Caco-2 (cell line): Measurements from ENCODE around the gene TPRG1. TPM values are rescaled to one million over a fixed set of nuclear protein-coding genes. Genes with fewer than 3 reads are reported as not detected.

Experiments used
- BruUV-seq: library from RNA; stranded (reverse); fragments of 400-500 nt; replicated peaks from 2 replicates; lab custom pipeline; 2021; lab: Mats Ljungman, UMichigan
- CTCF ChIA-PET: fragments of 300-600 bp; sonication (Branson Sonifier 250); formaldehyde crosslinking; loops from one replicate; lab custom pipeline; 2022; ENCODE audit warnings: antibody characterized with exemption; lab: Charles Lee
- POLR2A ChIA-PET: fragments of 300-600 bp; sonication (Branson Sonifier 250); formaldehyde crosslinking; loops from one replicate; lab custom pipeline; 2022; ENCODE audit warnings: antibody characterized with exemption; lab: Charles Lee
- DNase-seq, 2 experiments: peaks; one replicate each; pipeline versions ENCODE4 v3.0.0 to v3.0.0-alpha.2; 2020 to 2022
- H3K27me3 ChIP-seq: replicated peaks from 2 replicates; pipeline ENCODE4 v1.6.0; 2011; ENCODE audit warnings: low read length; ENCODE audit not compliant: control insufficient read depth, insufficient read depth
- H3K36me3 ChIP-seq: 2 replicates; pipeline ENCODE4 v1.5.1; 2011; ENCODE audit warnings: low read length; ENCODE audit not compliant: control insufficient read depth, insufficient read depth
- H3K4me1 ChIP-seq: fragments of 250-450 bp; sonication (Bioruptor Pico); 2 replicates; pipeline ENCODE4 v1.5.1; 2020; ENCODE audit warnings: mild to moderate bottlenecking
- H3K4me3 ChIP-seq: 2 replicates; pipeline ENCODE4 v1.5.1; 2011; ENCODE audit warnings: low read depth, mild to moderate bottlenecking, control low read depth, low read length
- H3K9me3 ChIP-seq: fragments of 250-450 bp; sonication (Bioruptor Pico); 2 replicates; pipeline ENCODE4 v1.5.1; 2020; ENCODE audit warnings: mild to moderate bottlenecking, moderate library complexity
- H3K27ac Mint-ChIP-seq: one replicate; pipeline ENCODE4 v1.8.0; 2022; ENCODE audit warnings: mixed read lengths; ENCODE audit not compliant: unreplicated experiment
- H3K27me3 Mint-ChIP-seq: one replicate; pipeline ENCODE4 v1.8.0; 2022; ENCODE audit warnings: mixed read lengths; ENCODE audit not compliant: insufficient read depth, unreplicated experiment
- H3K36me3 Mint-ChIP-seq: one replicate; pipeline ENCODE4 v1.8.0; 2022; ENCODE audit warnings: mild to moderate bottlenecking, mixed read lengths; ENCODE audit not compliant: insufficient read depth, unreplicated experiment
- H3K4me1 Mint-ChIP-seq: one replicate; pipeline ENCODE4 v1.8.0; 2022; ENCODE audit warnings: low read depth, mixed read lengths; ENCODE audit not compliant: unreplicated experiment
- H3K4me3 Mint-ChIP-seq: one replicate; pipeline ENCODE4 v1.8.0; 2022; ENCODE audit warnings: mild to moderate bottlenecking, moderate library complexity, mixed read lengths; ENCODE audit not compliant: unreplicated experiment
- H3K9me3 Mint-ChIP-seq: one replicate; pipeline ENCODE4 v1.8.0; 2022; ENCODE audit warnings: mixed read lengths; ENCODE audit not compliant: unreplicated experiment
- CTCF ChIP-seq, 2 experiments: fragments of 200-600 bp in 1 of 2; IDR thresholded peaks; 1 replicate in 1 of 2; 2 replicates in 1 of 2; pipeline versions ENCODE4 v1.5.1 to v1.8.0; 2011 to 2022; ENCODE audit warnings: antibody characterized with exemption in 1 of 2, control low read depth in 1 of 2, inconsistent platforms in 1 of 2, low read depth in 1 of 2, low read length in 1 of 2, mild to moderate bottlenecking in 1 of 2, moderate library complexity in 1 of 2; ENCODE audit not compliant: insufficient read depth in 1 of 2, severe bottlenecking in 1 of 2, unreplicated experiment in 1 of 2
- intact Hi-C: fragments of 100-400 bp; cut with micrococcal nuclease; formaldehyde crosslinking; loops from one replicate; pipeline ENCODE4 v1.10.0; 2022; ENCODE audit not compliant: unreplicated experiment
- total RNA-seq: library from RNA; stranded (reverse); gene quantifications from 2 replicates; pipeline ENCODE4 v1.2.3, GENCODE V29; 2022

TPRG1 gene
- total RNA-seq, 1 experiment from 2014 or later = 1.5 TPM

GRCh38 chr3:189300345-189300744, 128.6 kb downstream of the TPRG1 start:
- H3K9me3 ChIP-seq = no peaks in the 10 kb centered on the region
- peaks cover 25% of the 10 kb centered on the region for H3K4me1 ChIP-seq
- CTCF ChIA-PET = no interaction called here
- intact Hi-C loops = no loop called here
- no peak for TF ChIP-seq CTCF (IDR thresholded peaks at IDR 0.05; ENCODE audit: insufficient read depth in 1 of 2, low read depth in 1 of 2, low read length in 1 of 2, severe bottlenecking in 1 of 2, unreplicated experiment in 1 of 2)
- Mint-ChIP-seq H3K36me3 (no peaks in the 10 kb centered on the region), H3K9me3 (no peaks in the 10 kb centered on the region), H3K4me3 (no peak overlapping the region), H3K27ac (no peak overlapping the region), H3K27me3 (no peaks in the 10 kb centered on the region), H3K4me1 (peaks cover 25% of the 10 kb centered on the region)
- POLR2A ChIA-PET = no interaction called here
- DNase-seq = no peak
- H3K36me3 ChIP-seq = no peaks in the 10 kb centered on the region
- no peak overlapping the region for H3K4me3 ChIP-seq
- BruUV-seq = no TSS peak
- H3K27me3 ChIP-seq = no peaks in the 10 kb centered on the region

GRCh38 chr3:189301479-189301878, 129.7 kb downstream of the TPRG1 start:
- H3K9me3 ChIP-seq = no peaks in the 10 kb centered on the region
- peaks cover 27% of the 10 kb centered on the region for H3K4me1 Mint-ChIP-seq
- H3K27me3 Mint-ChIP-seq = no peaks in the 10 kb centered on the region
- H3K36me3 Mint-ChIP-seq = no peaks in the 10 kb centered on the region
- H3K4me1 ChIP-seq = peaks cover 29% of the 10 kb centered on the region
- no peaks in the 10 kb centered on the region for H3K36me3 ChIP-seq
- no TSS peak for BruUV-seq
- TF ChIP-seq CTCF (IDR thresholded peaks at IDR 0.05; ENCODE audit: insufficient read depth in 1 of 2, low read depth in 1 of 2, low read length in 1 of 2, severe bottlenecking in 1 of 2, unreplicated experiment in 1 of 2) = no peak
- intact Hi-C loops = no loop called here
- no peaks in the 10 kb centered on the region for H3K9me3 Mint-ChIP-seq
- no peaks in the 10 kb centered on the region for H3K27me3 ChIP-seq
- H3K27ac Mint-ChIP-seq = no peak overlapping the region
- H3K4me3 Mint-ChIP-seq = no peak overlapping the region
- POLR2A ChIA-PET = no interaction called here
- no peak for DNase-seq
- CTCF ChIA-PET = no interaction called here
- H3K4me3 ChIP-seq = no peak overlapping the region

- H3K36me3 Mint-ChIP-seq = no peaks in the 10 kb centered on the region
- ChIA-PET CTCF (interaction anchor here (0.6 kb wide), 1 partner anchor 638 kb away, joined by 3 read pairs; no protein-coding TSS in a partner anchor), POLR2A (no interaction called here)
- no TSS peak for BruUV-seq
- H3K4me1 Mint-ChIP-seq = peaks cover 18% of the 10 kb centered on the region
- peaks cover 24% of the 10 kb centered on the region for H3K4me1 ChIP-seq
- H3K4me3 Mint-ChIP-seq = no peak overlapping the region
- H3K27me3 ChIP-seq = no peaks in the 10 kb centered on the region
- no peaks in the 10 kb centered on the region for H3K27me3 Mint-ChIP-seq
- TF ChIP-seq CTCF (IDR thresholded peaks at IDR 0.05; ENCODE audit: insufficient read depth in 1 of 2, low read depth in 1 of 2, low read length in 1 of 2, severe bottlenecking in 1 of 2, unreplicated experiment in 1 of 2) = no peak
- no peak overlapping the region for H3K4me3 ChIP-seq
- no peaks in the 10 kb centered on the region for H3K36me3 ChIP-seq
- no peak for DNase-seq
- H3K27ac Mint-ChIP-seq = no peak overlapping the region
- H3K9me3 ChIP-seq = no peaks in the 10 kb centered on the region
- no peaks in the 10 kb centered on the region for H3K9me3 Mint-ChIP-seq
- intact Hi-C loops = no loop called here
Observed at GRCh38 chr3:189303584-189303983, 131.8 kb downstream of the TPRG1 start.
